GM12878 (cell line): ENCODE data around the gene MYT1. TPM values are rescaled to one million over a fixed set of nuclear protein-coding genes. Genes with fewer than 3 reads are reported as not detected.
A peak's percentile ranks its signal among the peaks of the same experiment; 100 is the strongest.

ENCODE experiments used
- ATAC-seq: fragments of 200-7000 bp; cut with Tn5 transposase; 3 replicates; pipeline ENCODE4 v1.9.1; 2020; ENCODE audit warnings: mild to moderate bottlenecking, moderate library complexity
- BruUV-seq: library from RNA; stranded (reverse); fragments of 400-500 nt; replicated peaks from 2 replicates; lab custom pipeline; 2021; lab: Mats Ljungman, UMichigan
- CTCF ChIA-PET: fragments of 300-600 bp; sonication (Branson Sonifier 250); formaldehyde crosslinking; extraction: SDS; loops from one replicate; lab custom pipeline; 2021; ENCODE audit warnings: inconsistent platforms; lab: Yijun Ruan, JAX
- POLR2A ChIA-PET: fragments of 350-600 bp; formaldehyde crosslinking; extraction: SDS; loops from one replicate; lab custom pipeline; 2021; ENCODE audit warnings: inconsistent platforms; lab: Charles Lee
- RAD21 ChIA-PET: fragments of 300-600 bp; sonication (Branson Sonifier 250); formaldehyde crosslinking; loops from one replicate; lab custom pipeline; 2023; ENCODE audit warnings: antibody characterized with exemption; ENCODE audit not compliant: unreplicated experiment; lab: Charles Lee
- SMC1A ChIA-PET: fragments of 300-600 bp; sonication (Branson Sonifier 250); formaldehyde crosslinking; loops from one replicate; lab custom pipeline; 2023; ENCODE audit not compliant: unreplicated experiment, uncharacterized antibody; lab: Charles Lee
- DNase-seq: peaks from one replicate; pipeline ENCODE4 v3.0.0-alpha.2; 2011; ENCODE audit warnings: low read depth, low spot score
- FAIRE-seq: peaks from 3 replicates; lab custom pipeline; 2011; peaks lifted over from hg19 to GRCh38; lab: Jason Lieb, UNC
- H2AFZ ChIP-seq: 2 replicates; pipeline ENCODE4 v1.6.0; 2011; ENCODE audit warnings: low read depth, low read length, control low read depth; ENCODE audit not compliant: control insufficient read depth
- H3K27ac ChIP-seq: 2 replicates; pipeline ENCODE4 v1.5.1; 2011; ENCODE audit warnings: control low read depth; ENCODE audit not compliant: control insufficient read depth, insufficient read depth
- H3K27me3 ChIP-seq, 2 experiments: replicated peaks in 1 of 2; 2 replicates each; pipeline versions ENCODE4 v1.6.0 to v1.6.1; 2011; ENCODE audit warnings: low read length in 1 of 2; ENCODE audit not compliant: control insufficient read depth in 2 of 2, insufficient read depth in 2 of 2
- H3K36me3 ChIP-seq, 2 experiments: 2 replicates each; pipeline ENCODE4 v1.5.1; 2011; ENCODE audit warnings: low read length in 1 of 2; ENCODE audit not compliant: control insufficient read depth in 2 of 2, insufficient read depth in 2 of 2
- H3K4me1 ChIP-seq: 2 replicates; pipeline ENCODE4 v1.6.1; 2011; ENCODE audit warnings: mild to moderate bottlenecking, low read length, moderate library complexity, mixed read lengths; ENCODE audit not compliant: control insufficient read depth, insufficient read depth
- H3K4me2 ChIP-seq: 2 replicates; pipeline ENCODE4 v1.6.0; 2011; ENCODE audit warnings: control low read depth; ENCODE audit not compliant: control insufficient read depth, insufficient read depth
- H3K4me3 ChIP-seq: fragments of 200-600 bp; sonication (generic); 2 replicates; pipeline ENCODE4 v1.5.1; 2016
- H3K79me2 ChIP-seq: 2 replicates; pipeline ENCODE4 v1.6.0; 2011; ENCODE audit warnings: low read length; ENCODE audit not compliant: control insufficient read depth, insufficient read depth
- H3K9ac ChIP-seq: 2 replicates; pipeline ENCODE4 v1.8.0; 2011; ENCODE audit warnings: low read length, control low read depth, mixed read lengths; ENCODE audit not compliant: control insufficient read depth, insufficient read depth
- H3K9me3 ChIP-seq: replicated peaks from 3 replicates; pipeline ENCODE4 v1.5.1; 2011; ENCODE audit warnings: mild to moderate bottlenecking, low read length; ENCODE audit not compliant: control insufficient read depth, insufficient read depth
- H4K20me1 ChIP-seq: 2 replicates; pipeline ENCODE4 v1.6.0; 2011; ENCODE audit not compliant: control insufficient read depth, insufficient read depth
- IRF5 ChIP-seq: fragments of 450-650 bp; IDR thresholded peaks from 2 replicates; pipeline ENCODE4 v1.6.1; 2017; ENCODE audit warnings: borderline replicate concordance
- whole genome bisulfite sequencing: methylation state at CpG from one replicate; pipeline ENCODE4 v1.1.6; 2016; ENCODE audit warnings: low lambda C conversion rate; ENCODE audit not compliant: insufficient replicate concordance, insufficient coverage; ENCODE audit errors: missing lambda C conversion rate; 5-methylcytosine and 5-hydroxymethylcytosine counted together
- in situ Hi-C: fragments of 300-500 bp; cut with MboI; formaldehyde crosslinking; loops from 9 replicates; pipeline ENCODE4 v1.14.3; 2018; ENCODE audit warnings: mixed read lengths
- intact Hi-C: fragments of 100-400 bp; cut with micrococcal nuclease; formaldehyde crosslinking; loops from one replicate; pipeline ENCODE4 v1.14.2; 2022; ENCODE audit not compliant: unreplicated experiment
- polyA plus RNA-seq, 11 experiments: library from polyadenylated mRNA; depleted of rRNA in 4 of 11; unstranded in 6 of 11; stranded (reverse) in 5 of 11; fragments of >200 nt; fragmentation: Nextera tagmentation in 4 of 11; fragmentation: Illumina TruSeq in 1 of 11; extraction: Ambion mirVana in 4 of 11; extraction: Trizol in 1 of 11; gene quantifications; 1 replicate in 1 of 11; 2 replicates in 10 of 11; pipeline versions ENCODE4 v1.2.1 to v1.2.3, GENCODE V29; 2011 to 2016; ENCODE audit warnings: inconsistent platforms in 2 of 11, missing spikeins in 2 of 11, low read depth in 1 of 11
- total RNA-seq, 4 experiments: library from RNA; depleted of rRNA in 3 of 4; stranded (reverse); fragments of >200 nt in 3 of 4; fragmentation: Illumina TruSeq in 1 of 4; extraction: Trizol in 1 of 4; gene quantifications; 2 replicates each; pipeline versions ENCODE4 v1.2.1 to v1.2.3, GENCODE V29; 2013 to 2021
- TF ChIP-seq, protein P1 (sequence below), 3 experiments: IDR thresholded peaks in 2 of 3; conservative IDR thresholded peaks in 1 of 3; 2 replicates each; pipeline ENCODE4 v1.5.1; 2011; ENCODE audit warnings: low read depth in 3 of 3, low read length in 3 of 3, mild to moderate bottlenecking in 3 of 3, control low read depth in 2 of 3, moderate library complexity in 2 of 3, inconsistent platforms in 1 of 3, mixed read lengths in 1 of 3; ENCODE audit not compliant: control insufficient read depth in 2 of 3, insufficient read depth in 1 of 3; ENCODE audit errors: extremely low read depth in 1 of 3

Gene MYT1
- total and polyA plus RNA-seq, 10 of the 15 experiments (the other 5 are each of a cell fraction or from before 2014, with no cell fraction given), result 0.01 to 0.10 TPM; not detected in 8

DNA sequence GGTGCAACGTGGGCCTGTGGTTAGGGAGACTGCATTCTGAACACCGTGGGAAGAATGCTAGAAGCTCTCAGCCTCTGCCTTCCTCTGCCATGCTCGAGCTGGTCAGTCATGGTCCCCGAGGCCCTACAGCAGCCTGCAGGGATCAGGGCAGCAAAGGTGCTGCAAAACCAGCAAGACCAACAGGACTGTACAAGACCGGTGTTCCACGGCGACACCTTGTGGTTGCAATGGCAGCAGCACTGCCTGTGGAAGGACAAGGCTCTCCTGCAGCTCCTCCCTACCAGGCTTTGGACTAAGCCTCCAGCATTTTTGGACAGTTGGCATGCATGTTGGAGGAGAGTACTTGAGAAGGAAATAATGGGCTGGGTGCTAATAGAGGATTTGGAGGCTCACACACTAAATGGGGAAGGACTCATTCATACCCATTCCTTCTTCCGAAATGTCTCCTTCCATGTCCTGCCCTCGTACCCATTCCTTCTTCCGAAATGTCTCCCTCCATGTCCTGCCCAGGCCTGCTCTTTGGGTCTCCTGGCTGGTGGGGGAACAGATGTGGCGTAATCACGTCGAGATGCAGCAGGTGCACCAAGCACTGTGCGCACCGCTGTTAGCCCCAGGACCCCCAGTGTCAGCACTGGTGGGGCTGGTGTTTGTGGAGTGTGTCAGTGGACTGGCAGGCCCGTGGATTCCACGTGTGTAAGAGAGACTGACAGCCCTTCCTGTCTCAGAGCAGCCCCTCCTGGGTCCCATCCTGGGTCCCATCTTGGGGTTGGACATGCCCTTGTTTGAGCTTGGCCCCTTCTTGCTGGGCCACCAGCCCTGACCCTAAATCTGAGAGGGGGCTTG lies 18.6 kb upstream of the MYT1 start:
- Histone ChIP-seq H3K36me3 (no peaks in the 10 kb centered on the region), H3K27me3 (no peaks in the 10 kb centered on the region; a peak in 2 of 4 replicates), H3K27ac (no peak overlapping the region), H2AFZ (no peak overlapping the region), H3K9me3 (peaks cover 5% of the 10 kb centered on the region; the same call in 2 of the 3 replicates), H3K79me2 (no peaks in the 10 kb centered on the region), H3K9ac (no peak overlapping the region), H4K20me1 (no peaks in the 10 kb centered on the region), H3K4me1 (no peaks in the 10 kb centered on the region), H3K4me3 (no peak overlapping the region), H3K4me2 (no peak overlapping the region)
- ATAC-seq, result no peak
- DNase-seq, result no peak
- in situ Hi-C loops, result no loop called here
- SMC1A ChIA-PET, result no interaction called here
- no peak for TF ChIP-seq IRF5
- TF ChIP-seq, protein P1, sequence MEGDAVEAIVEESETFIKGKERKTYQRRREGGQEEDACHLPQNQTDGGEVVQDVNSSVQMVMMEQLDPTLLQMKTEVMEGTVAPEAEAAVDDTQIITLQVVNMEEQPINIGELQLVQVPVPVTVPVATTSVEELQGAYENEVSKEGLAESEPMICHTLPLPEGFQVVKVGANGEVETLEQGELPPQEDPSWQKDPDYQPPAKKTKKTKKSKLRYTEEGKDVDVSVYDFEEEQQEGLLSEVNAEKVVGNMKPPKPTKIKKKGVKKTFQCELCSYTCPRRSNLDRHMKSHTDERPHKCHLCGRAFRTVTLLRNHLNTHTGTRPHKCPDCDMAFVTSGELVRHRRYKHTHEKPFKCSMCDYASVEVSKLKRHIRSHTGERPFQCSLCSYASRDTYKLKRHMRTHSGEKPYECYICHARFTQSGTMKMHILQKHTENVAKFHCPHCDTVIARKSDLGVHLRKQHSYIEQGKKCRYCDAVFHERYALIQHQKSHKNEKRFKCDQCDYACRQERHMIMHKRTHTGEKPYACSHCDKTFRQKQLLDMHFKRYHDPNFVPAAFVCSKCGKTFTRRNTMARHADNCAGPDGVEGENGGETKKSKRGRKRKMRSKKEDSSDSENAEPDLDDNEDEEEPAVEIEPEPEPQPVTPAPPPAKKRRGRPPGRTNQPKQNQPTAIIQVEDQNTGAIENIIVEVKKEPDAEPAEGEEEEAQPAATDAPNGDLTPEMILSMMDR (IDR thresholded peaks at IDR 0.05 in 2 of 3, conservative IDR thresholded peaks at IDR 0.05 in 1 of 3; ENCODE audit: control insufficient read depth in 2 of 3, extremely low read depth in 1 of 3, insufficient read depth in 1 of 3, low read depth in 3 of 3, low read length in 3 of 3), result 0 out of 6 replicates have a peak, but pooled peaks of 1 of the 3 experiments have one; percentile 3
- no peak for FAIRE-seq
- POLR2A ChIA-PET, result no interaction called here
- intact Hi-C loops, result no loop called here
- WGBS, result 50% methylated on average over 17 of the region's 17 CpGs
- RAD21 ChIA-PET, result no interaction called here
- BruUV-seq, result no TSS peak
- CTCF ChIA-PET, result interaction anchor here (1.4 kb wide), 1 partner anchor 140 kb away, joined by 3 read pairs; no protein-coding TSS in a partner anchor
